Adrenal gland (tissue), 5 donors: Measurements from ENCODE around the gene MRPL53.

Experiments
- POLR2A ChIP-seq, 2 donors: fragments of 450-650 bp; IDR thresholded peaks; one replicate each; pipeline ENCODE4 v1.6.1; 2017; ENCODE audit warnings: antibody characterized with exemption in 2 of 2, mild to moderate bottlenecking in 2 of 2, moderate library complexity in 1 of 2
- TF ChIP-seq, protein P1 (sequence below), 6 experiments: fragments of 450-650 bp in 4 of 6; fragments of 200-600 bp in 2 of 6; sonication (generic) in 1 of 6; IDR thresholded peaks; 1 replicate in 5 of 6; 2 replicates in 1 of 6; pipeline versions ENCODE4 v1.5.1 to v1.8.0; 2016 to 2021; ENCODE audit warnings: antibody characterized with exemption in 6 of 6, mild to moderate bottlenecking in 2 of 6, moderate library complexity in 1 of 6
- donor health status: DM: no; HTN: no; CAD: no.

DNA sequence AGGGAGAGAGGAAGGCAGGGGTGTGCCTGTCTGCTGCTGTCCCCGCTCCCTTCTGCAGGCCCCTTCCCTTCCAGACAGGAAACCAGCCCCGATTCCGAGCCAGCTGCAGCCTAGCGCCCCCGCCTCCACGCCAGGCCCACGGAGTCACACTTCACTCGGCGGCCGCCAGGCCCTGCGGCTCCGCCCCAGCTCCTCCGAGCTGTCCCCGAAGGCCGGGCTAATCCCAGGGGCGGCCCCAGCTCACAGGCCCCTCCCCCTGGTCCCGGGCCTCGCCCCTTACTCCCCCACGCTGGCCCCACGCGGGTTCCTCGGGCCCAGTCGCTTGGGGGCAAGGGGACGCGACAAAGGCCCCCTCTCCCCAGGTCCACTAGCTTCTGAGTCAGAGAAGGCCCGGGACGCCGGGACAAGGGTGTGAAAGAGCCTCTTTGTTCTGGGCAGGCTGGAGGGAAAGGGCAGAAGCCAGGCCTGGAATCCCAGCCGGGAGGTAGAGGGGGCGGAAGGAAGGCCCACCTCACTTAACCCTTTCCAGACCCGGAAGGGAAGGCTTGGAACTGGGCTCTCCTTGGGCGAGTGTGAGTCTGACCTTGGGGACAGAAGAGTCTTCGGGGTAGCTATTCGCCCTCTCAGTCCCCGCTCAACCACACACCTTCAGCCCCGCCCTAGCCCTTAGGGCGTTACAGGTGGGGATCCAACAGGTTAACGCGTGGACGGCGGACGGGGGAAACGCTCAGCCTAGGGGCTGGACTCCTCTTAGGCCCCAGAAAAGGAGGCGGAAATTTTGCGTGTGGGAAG, 31.9 kb downstream of the MRPL53 start:
- TF ChIP-seq, protein P1, sequence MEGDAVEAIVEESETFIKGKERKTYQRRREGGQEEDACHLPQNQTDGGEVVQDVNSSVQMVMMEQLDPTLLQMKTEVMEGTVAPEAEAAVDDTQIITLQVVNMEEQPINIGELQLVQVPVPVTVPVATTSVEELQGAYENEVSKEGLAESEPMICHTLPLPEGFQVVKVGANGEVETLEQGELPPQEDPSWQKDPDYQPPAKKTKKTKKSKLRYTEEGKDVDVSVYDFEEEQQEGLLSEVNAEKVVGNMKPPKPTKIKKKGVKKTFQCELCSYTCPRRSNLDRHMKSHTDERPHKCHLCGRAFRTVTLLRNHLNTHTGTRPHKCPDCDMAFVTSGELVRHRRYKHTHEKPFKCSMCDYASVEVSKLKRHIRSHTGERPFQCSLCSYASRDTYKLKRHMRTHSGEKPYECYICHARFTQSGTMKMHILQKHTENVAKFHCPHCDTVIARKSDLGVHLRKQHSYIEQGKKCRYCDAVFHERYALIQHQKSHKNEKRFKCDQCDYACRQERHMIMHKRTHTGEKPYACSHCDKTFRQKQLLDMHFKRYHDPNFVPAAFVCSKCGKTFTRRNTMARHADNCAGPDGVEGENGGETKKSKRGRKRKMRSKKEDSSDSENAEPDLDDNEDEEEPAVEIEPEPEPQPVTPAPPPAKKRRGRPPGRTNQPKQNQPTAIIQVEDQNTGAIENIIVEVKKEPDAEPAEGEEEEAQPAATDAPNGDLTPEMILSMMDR (IDR thresholded peaks at IDR 0.05): peak in 5 of 6 experiments; percentile 40 to 60 (median 42)
- peak; percentile 17 to 66 for TF ChIP-seq POLR2A (IDR thresholded peaks at IDR 0.05)
